HG03175 (cell line): ENCODE data around the gene JAG1.

Experiments
- ATAC-seq: cut with Tn5 transposase; IDR thresholded peaks from one replicate; pipeline ENCODE4 v1.9.1; 2021; ENCODE audit warnings: mild to moderate bottlenecking, moderate library complexity; ENCODE audit not compliant: unreplicated experiment

Gene JAG1

GRCh38 chr20:10639737-10640556 lies 33.9 kb downstream of the JAG1 start:
- ATAC-seq: no peak

- ATAC-seq: no peak
These were observed 34.6 kb downstream of the JAG1 start for GRCh38 chr20:10639077-10639736.

GRCh38 chr20:10637563-10637962 lies 36.2 kb downstream of the JAG1 start:
- no peak for ATAC-seq

GRCh38 chr20:10637031-10637559 lies 36.7 kb downstream of the JAG1 start:
- ATAC-seq: no peak

- ATAC-seq: no peak
These were observed 37.4 kb downstream of the JAG1 start for GRCh38 chr20:10636326-10636818.

GRCh38 chr20:10635476-10636208 lies 38.2 kb downstream of the JAG1 start:
- ATAC-seq: no peak

GRCh38 chr20:10634683-10635411 lies 39.0 kb downstream of the JAG1 start:
- ATAC-seq: no peak

- ATAC-seq: no peak
These were observed 39.6 kb downstream of the JAG1 start for GRCh38 chr20:10634211-10634610.

GRCh38 chr20:10633718-10634117 lies 40.1 kb downstream of the JAG1 start:
- no peak for ATAC-seq

GRCh38 chr20:10632721-10633509 lies 40.9 kb downstream of the JAG1 start:
- no peak for ATAC-seq

- no peak for ATAC-seq
These were observed 42.7 kb downstream of the JAG1 start for GRCh38 chr20:10631126-10631525.

- no peak for ATAC-seq
These were observed 43.7 kb downstream of the JAG1 start for GRCh38 chr20:10629946-10630650.

- no peak for ATAC-seq
These were observed 46.9 kb downstream of the JAG1 start for GRCh38 chr20:10626896-10627295.

GRCh38 chr20:10625641-10626040 lies 48.2 kb downstream of the JAG1 start:
- ATAC-seq: no peak

GRCh38 chr20:10622657-10623418 lies 51.0 kb downstream of the JAG1 start:
- no peak for ATAC-seq

GRCh38 chr20:10621149-10621548 lies 52.6 kb downstream of the JAG1 start:
- no peak for ATAC-seq

- no peak for ATAC-seq
These were observed 54.4 kb downstream of the JAG1 start for GRCh38 chr20:10619427-10619826.

GRCh38 chr20:10618611-10619245 lies 55.1 kb downstream of the JAG1 start:
- no peak for ATAC-seq
